Adrenal gland (tissue), 5 donors: ENCODE measurements around the gene COG7.

Experiments
- CTCF ChIP-seq, 6 experiments: fragments of 450-650 bp in 4 of 6; fragments of 200-600 bp in 2 of 6; sonication (generic) in 1 of 6; IDR thresholded peaks; 1 replicate in 5 of 6; 2 replicates in 1 of 6; pipeline versions ENCODE4 v1.5.1 to v1.8.0; 2016 to 2021; ENCODE audit warnings: antibody characterized with exemption in 6 of 6, mild to moderate bottlenecking in 2 of 6, moderate library complexity in 1 of 6
- POLR2A ChIP-seq, 2 donors: fragments of 450-650 bp; IDR thresholded peaks; one replicate each; pipeline ENCODE4 v1.6.1; 2017; ENCODE audit warnings: antibody characterized with exemption in 2 of 2, mild to moderate bottlenecking in 2 of 2, moderate library complexity in 1 of 2
- donor health status: DM: no; HTN: no; CAD: no.

- no peak for TF ChIP-seq CTCF (IDR thresholded peaks at IDR 0.05)
- TF ChIP-seq POLR2A (IDR thresholded peaks at IDR 0.05), result no peak
These were observed 42.8 kb downstream of the COG7 start for GRCh38 chr16:23410176-23410575.
